HG03064 (cell line): Measurements from ENCODE around the gene SYT2.
"Not testable (repeated sequence)": the region's sequence is repeated elsewhere in the genome, so short reads cannot be mapped to it uniquely, and the experiment has no call there.

Source experiments
- ATAC-seq: cut with Tn5 transposase; IDR thresholded peaks from one replicate; pipeline ENCODE4 v1.9.1; 2021; ENCODE audit warnings: low read depth; ENCODE audit not compliant: unreplicated experiment

The SYT2 gene

GRCh38 chr1:202644219-202645096 lies 65.8 kb downstream of the SYT2 start:
- no peak for ATAC-seq

GRCh38 chr1:202643397-202644218 lies 66.6 kb downstream of the SYT2 start:
- ATAC-seq, result no peak

GRCh38 chr1:202642619-202643291 lies 67.5 kb downstream of the SYT2 start:
- no peak for ATAC-seq

- no peak for ATAC-seq
These were observed 68.0 kb downstream of the SYT2 start for GRCh38 chr1:202642212-202642611.

- no peak for ATAC-seq
These were observed 70.8 kb downstream of the SYT2 start for GRCh38 chr1:202639500-202639899.

- ATAC-seq, result not testable (repeated sequence)
These were observed 71.5 kb downstream of the SYT2 start for GRCh38 chr1:202638701-202639305.

- no peak for ATAC-seq
These were observed 72.1 kb downstream of the SYT2 start for GRCh38 chr1:202638019-202638700.

GRCh38 chr1:202637321-202638018 lies 72.8 kb downstream of the SYT2 start:
- ATAC-seq, result not testable (repeated sequence)

- not testable (repeated sequence) for ATAC-seq
These were observed 74.1 kb downstream of the SYT2 start for GRCh38 chr1:202636171-202636570.

- no peak for ATAC-seq
These were observed 78.0 kb downstream of the SYT2 start for GRCh38 chr1:202632241-202632640.

GRCh38 chr1:202631076-202631923 lies 79.0 kb downstream of the SYT2 start:
- ATAC-seq, result no peak

GRCh38 chr1:202630541-202630940 lies 79.7 kb downstream of the SYT2 start:
- ATAC-seq, result no peak

- not testable (repeated sequence) for ATAC-seq
These were observed 80.2 kb downstream of the SYT2 start for GRCh38 chr1:202630096-202630495.

- ATAC-seq, result peak; percentile 76
These were observed 80.9 kb downstream of the SYT2 start for GRCh38 chr1:202629257-202629811.

GRCh38 chr1:202628646-202629215 lies 81.5 kb downstream of the SYT2 start:
- ATAC-seq, result no peak

- ATAC-seq, result no peak
These were observed 82.3 kb downstream of the SYT2 start for GRCh38 chr1:202627841-202628565.

- ATAC-seq, result not testable (repeated sequence)
These were observed 83.2 kb downstream of the SYT2 start for GRCh38 chr1:202627036-202627435.
